Renal cortex interstitium (tissue), 3 donors: ENCODE data around the gene GUSB. TPM values are rescaled to one million over a fixed set of nuclear protein-coding genes. Genes with fewer than 3 reads are reported as not detected.

Source experiments
- polyA plus RNA-seq, 3 donors: library from polyadenylated mRNA; unstranded; fragments of 120-200 nt; gene quantifications; one replicate each; pipeline ENCODE4 v1.2.1, GENCODE V29; 2013; ENCODE audit not compliant: insufficient read length in 3 of 3

Gene GUSB
- polyA plus RNA-seq, 3 donors, result 75.3 to 81.7 (median 77.7) TPM

Other genes with a start within 250 kb of the GUSB start
- gene VKORC1L1, start 109.1 kb downstream of the GUSB start, polyA plus RNA-seq, result 10 to 100 TPM; 28.4 to 33.7 (median 29.8) TPM
- gene ASL, start 93.6 kb upstream of the GUSB start, polyA plus RNA-seq, result 10 to 100 TPM; 29.6 to 44.1 (median 32.3) TPM
- 10 to 100 TPM; 28.5 to 32.8 (median 28.9) TPM for gene CRCP, start 132.6 kb upstream of the GUSB start, polyA plus RNA-seq
- gene TPST1, start 223.1 kb upstream of the GUSB start, polyA plus RNA-seq, result 10 to 100 TPM; 40.8 to 43.6 (median 41.8) TPM